MV-4-11 (cell line): ENCODE data around the gene ANGPT4.

ENCODE experiments used
- DNase-seq: peaks from one replicate; lab custom pipeline; 2025; lab: John Stamatoyannopoulos, UW

The ANGPT4 gene

GRCh38 chr20:939606-940005 is 23.5 kb upstream of the ANGPT4 start:
- no peak for DNase-seq

GRCh38 chr20:934186-934840 is 18.2 kb upstream of the ANGPT4 start:
- DNase-seq, result no peak

- no peak for DNase-seq
These were observed 16.9 kb upstream of the ANGPT4 start for GRCh38 chr20:933029-933428.

- DNase-seq, result peak; percentile 17
These were observed 15.3 kb upstream of the ANGPT4 start for GRCh38 chr20:931401-931800.

GRCh38 chr20:926670-927069 is 10.5 kb upstream of the ANGPT4 start:
- DNase-seq, result no peak

- DNase-seq, result no peak
These were observed 9.4 kb upstream of the ANGPT4 start for GRCh38 chr20:925516-925915.

- DNase-seq, result peak; percentile 85
These were observed 8.5 kb upstream of the ANGPT4 start for GRCh38 chr20:924639-925038.

GRCh38 chr20:922781-923180 is 6.6 kb upstream of the ANGPT4 start:
- DNase-seq, result no peak

GRCh38 chr20:921068-921467 is 4.9 kb upstream of the ANGPT4 start:
- no peak for DNase-seq

- no peak for DNase-seq
These were observed 4.2 kb upstream of the ANGPT4 start for GRCh38 chr20:920311-920710.

GRCh38 chr20:919491-919916 is 3.4 kb upstream of the ANGPT4 start:
- no peak for DNase-seq

- DNase-seq, result no peak
These were observed 1.3 kb upstream of the ANGPT4 start for GRCh38 chr20:917416-917815.

GRCh38 chr20:916825-917224 is 691 bp upstream of the ANGPT4 start:
- no peak for DNase-seq

GRCh38 chr20:914727-915498 is 1.2 kb downstream of the ANGPT4 start:
- DNase-seq, result no peak

GRCh38 chr20:913306-913849 is 2.8 kb downstream of the ANGPT4 start:
- DNase-seq, result no peak

- DNase-seq, result no peak
These were observed 4.1 kb downstream of the ANGPT4 start for GRCh38 chr20:911882-912600.

- peak; percentile 62 for DNase-seq
These were observed 5.0 kb downstream of the ANGPT4 start for GRCh38 chr20:910870-911770.

- DNase-seq, result peak; percentile 34
These were observed 5.8 kb downstream of the ANGPT4 start for GRCh38 chr20:910132-910869.

- no peak for DNase-seq
These were observed 6.5 kb downstream of the ANGPT4 start for GRCh38 chr20:909641-910040.

GRCh38 chr20:906703-907270 is 9.3 kb downstream of the ANGPT4 start:
- DNase-seq, result peak; percentile 65
